ENCODE measurements around the gene TAX1BP1. TPM values are rescaled to one million over a fixed set of nuclear protein-coding genes. Genes with fewer than 3 reads are reported as not detected.

The TAX1BP1 gene
- polyA plus RNA-seq, 2 donors = 86.8 to 113 TPM

- Histone ChIP-seq H3K36me3 (ENCODE audit: control insufficient read depth in 2 of 2, insufficient read depth in 2 of 2, low read length in 1 of 2) (no peaks in the 10 kb centered on the region), H3K27ac (ENCODE audit: low read depth in 2 of 2, low read length in 1 of 2) (no peak overlapping the region), H3K4me1 (ENCODE audit: control insufficient read depth in 2 of 2, insufficient read depth in 2 of 2, low read length in 1 of 2) (no peaks in the 10 kb centered on the region), H3K27me3 (ENCODE audit: control insufficient read depth in 1 of 2, insufficient read depth in 2 of 2, low read length in 2 of 2) (no peaks in the 10 kb centered on the region), H3K4me3 (ENCODE audit: low read depth in 1 of 2, low read length in 2 of 2) (no peak overlapping the region), H3K9me3 (ENCODE audit: control insufficient read depth in 2 of 2, insufficient read depth in 1 of 2, low read depth in 1 of 2, low read length in 1 of 2) (no peaks in the 10 kb centered on the region)
- 38 to 47% methylated on average over 1 of the region's 1 CpG for WGBS, 2 donors
Observed at GRCh38 chr7:27793780-27794179, 53.8 kb downstream of the TAX1BP1 start.

- WGBS, 2 donors = 94 to 95% methylated on average over 1 of the region's 1 CpG
Observed at GRCh38 chr7:27795977-27796376, 56.0 kb downstream of the TAX1BP1 start.

GRCh38 chr7:27799212-27799611 lies 59.2 kb downstream of the TAX1BP1 start:
- no peaks in the 10 kb centered on the region for H3K4me1 ChIP-seq (ENCODE audit: control insufficient read depth in 2 of 2, insufficient read depth in 2 of 2, low read length in 1 of 2)
- no peak overlapping the region for H3K4me3 ChIP-seq (ENCODE audit: low read depth in 1 of 2, low read length in 2 of 2)
- H3K27ac ChIP-seq (ENCODE audit: low read depth in 2 of 2, low read length in 1 of 2) = no peak overlapping the region
- 96% methylated on average over 2 of the region's 2 CpGs for WGBS, 2 donors
- H3K36me3 ChIP-seq (ENCODE audit: control insufficient read depth in 2 of 2, insufficient read depth in 2 of 2, low read length in 1 of 2) = no peaks in the 10 kb centered on the region
- no peaks in the 10 kb centered on the region for H3K9me3 ChIP-seq (ENCODE audit: control insufficient read depth in 2 of 2, insufficient read depth in 1 of 2, low read depth in 1 of 2, low read length in 1 of 2)
- H3K27me3 ChIP-seq (ENCODE audit: control insufficient read depth in 1 of 2, insufficient read depth in 2 of 2, low read length in 2 of 2) = no peaks in the 10 kb centered on the region

More at GRCh38 chr7:27795977-27796376, 56.0 kb downstream of the TAX1BP1 start:
- Histone ChIP-seq H3K36me3 (ENCODE audit: control insufficient read depth in 2 of 2, insufficient read depth in 2 of 2, low read length in 1 of 2) (no peaks in the 10 kb centered on the region), H3K27ac (ENCODE audit: low read depth in 2 of 2, low read length in 1 of 2) (no peak overlapping the region), H3K4me3 (ENCODE audit: low read depth in 1 of 2, low read length in 2 of 2) (no peak overlapping the region), H3K9me3 (ENCODE audit: control insufficient read depth in 2 of 2, insufficient read depth in 1 of 2, low read depth in 1 of 2, low read length in 1 of 2) (no peaks in the 10 kb centered on the region), H3K4me1 (ENCODE audit: control insufficient read depth in 2 of 2, insufficient read depth in 2 of 2, low read length in 1 of 2) (no peaks in the 10 kb centered on the region), H3K27me3 (ENCODE audit: control insufficient read depth in 1 of 2, insufficient read depth in 2 of 2, low read length in 2 of 2) (no peaks in the 10 kb centered on the region)

- no peaks in the 10 kb centered on the region for H3K36me3 ChIP-seq (ENCODE audit: control insufficient read depth in 2 of 2, insufficient read depth in 2 of 2, low read length in 1 of 2)
- no peaks in the 10 kb centered on the region for H3K9me3 ChIP-seq (ENCODE audit: control insufficient read depth in 2 of 2, insufficient read depth in 1 of 2, low read depth in 1 of 2, low read length in 1 of 2)
- 91 to 93% methylated on average over 2 of the region's 2 CpGs for WGBS, 2 donors
- H3K4me3 ChIP-seq (ENCODE audit: low read depth in 1 of 2, low read length in 2 of 2) = no peak overlapping the region
- H3K27me3 ChIP-seq (ENCODE audit: control insufficient read depth in 1 of 2, insufficient read depth in 2 of 2, low read length in 2 of 2) = no peaks in the 10 kb centered on the region
- no peaks in the 10 kb centered on the region for H3K4me1 ChIP-seq (ENCODE audit: control insufficient read depth in 2 of 2, insufficient read depth in 2 of 2, low read length in 1 of 2)
- H3K27ac ChIP-seq (ENCODE audit: low read depth in 2 of 2, low read length in 1 of 2) = no peak overlapping the region
Observed at GRCh38 chr7:27802999-27803398, 63.0 kb downstream of the TAX1BP1 start.

GRCh38 chr7:27804139-27804538 lies 64.2 kb downstream of the TAX1BP1 start:
- Histone ChIP-seq H3K27me3 (ENCODE audit: control insufficient read depth in 1 of 2, insufficient read depth in 2 of 2, low read length in 2 of 2) (no peaks in the 10 kb centered on the region), H3K36me3 (ENCODE audit: control insufficient read depth in 2 of 2, insufficient read depth in 2 of 2, low read length in 1 of 2) (no peaks in the 10 kb centered on the region), H3K27ac (ENCODE audit: low read depth in 2 of 2, low read length in 1 of 2) (no peak overlapping the region), H3K9me3 (ENCODE audit: control insufficient read depth in 2 of 2, insufficient read depth in 1 of 2, low read depth in 1 of 2, low read length in 1 of 2) (no peaks in the 10 kb centered on the region), H3K4me3 (ENCODE audit: low read depth in 1 of 2, low read length in 2 of 2) (no peak overlapping the region), H3K4me1 (ENCODE audit: control insufficient read depth in 2 of 2, insufficient read depth in 2 of 2, low read length in 1 of 2) (no peaks in the 10 kb centered on the region)
- WGBS, 2 donors = 83 to 85% methylated on average over 3 of the region's 3 CpGs

GRCh38 chr7:27808626-27809025 lies 68.7 kb downstream of the TAX1BP1 start:
- WGBS, 2 donors = 84% methylated on average over 2 of the region's 2 CpGs
- H3K27me3 ChIP-seq (ENCODE audit: control insufficient read depth in 1 of 2, insufficient read depth in 2 of 2, low read length in 2 of 2) = no peaks in the 10 kb centered on the region
- no peaks in the 10 kb centered on the region for H3K9me3 ChIP-seq (ENCODE audit: control insufficient read depth in 2 of 2, insufficient read depth in 1 of 2, low read depth in 1 of 2, low read length in 1 of 2)
- no peaks in the 10 kb centered on the region for H3K36me3 ChIP-seq (ENCODE audit: control insufficient read depth in 2 of 2, insufficient read depth in 2 of 2, low read length in 1 of 2)
- H3K4me1 ChIP-seq (ENCODE audit: control insufficient read depth in 2 of 2, insufficient read depth in 2 of 2, low read length in 1 of 2) = no peaks in the 10 kb centered on the region
- H3K4me3 ChIP-seq (ENCODE audit: low read depth in 1 of 2, low read length in 2 of 2) = no peak overlapping the region
- H3K27ac ChIP-seq (ENCODE audit: low read depth in 2 of 2, low read length in 1 of 2) = no peak overlapping the region

- Histone ChIP-seq H3K4me1 (ENCODE audit: control insufficient read depth in 2 of 2, insufficient read depth in 2 of 2, low read length in 1 of 2) (no peaks in the 10 kb centered on the region), H3K27me3 (ENCODE audit: control insufficient read depth in 1 of 2, insufficient read depth in 2 of 2, low read length in 2 of 2) (no peaks in the 10 kb centered on the region), H3K36me3 (ENCODE audit: control insufficient read depth in 2 of 2, insufficient read depth in 2 of 2, low read length in 1 of 2) (no peaks in the 10 kb centered on the region), H3K4me3 (ENCODE audit: low read depth in 1 of 2, low read length in 2 of 2) (no peak overlapping the region), H3K9me3 (ENCODE audit: control insufficient read depth in 2 of 2, insufficient read depth in 1 of 2, low read depth in 1 of 2, low read length in 1 of 2) (no peaks in the 10 kb centered on the region), H3K27ac (ENCODE audit: low read depth in 2 of 2, low read length in 1 of 2) (no peak overlapping the region)
- WGBS, 2 donors = 85 to 88% methylated on average over 4 of the region's 4 CpGs
Observed at GRCh38 chr7:27810186-27810585, 70.2 kb downstream of the TAX1BP1 start.

GRCh38 chr7:27812706-27813105 lies 72.7 kb downstream of the TAX1BP1 start:
- Histone ChIP-seq H3K36me3 (ENCODE audit: control insufficient read depth in 2 of 2, insufficient read depth in 2 of 2, low read length in 1 of 2) (no peaks in the 10 kb centered on the region), H3K4me3 (ENCODE audit: low read depth in 1 of 2, low read length in 2 of 2) (no peak overlapping the region), H3K9me3 (ENCODE audit: control insufficient read depth in 2 of 2, insufficient read depth in 1 of 2, low read depth in 1 of 2, low read length in 1 of 2) (no peaks in the 10 kb centered on the region), H3K27ac (ENCODE audit: low read depth in 2 of 2, low read length in 1 of 2) (no peak overlapping the region), H3K27me3 (ENCODE audit: control insufficient read depth in 1 of 2, insufficient read depth in 2 of 2, low read length in 2 of 2) (no peaks in the 10 kb centered on the region), H3K4me1 (ENCODE audit: control insufficient read depth in 2 of 2, insufficient read depth in 2 of 2, low read length in 1 of 2) (no peaks in the 10 kb centered on the region)
- 97 to 98% methylated on average over 2 of the region's 2 CpGs for WGBS, 2 donors

- no peak overlapping the region for H3K4me3 ChIP-seq (ENCODE audit: low read depth in 1 of 2, low read length in 2 of 2)
- no peak overlapping the region for H3K27ac ChIP-seq (ENCODE audit: low read depth in 2 of 2, low read length in 1 of 2)
- H3K27me3 ChIP-seq (ENCODE audit: control insufficient read depth in 1 of 2, insufficient read depth in 2 of 2, low read length in 2 of 2) = no peaks in the 10 kb centered on the region
- H3K4me1 ChIP-seq (ENCODE audit: control insufficient read depth in 2 of 2, insufficient read depth in 2 of 2, low read length in 1 of 2) = no peaks in the 10 kb centered on the region
- no peaks in the 10 kb centered on the region for H3K9me3 ChIP-seq (ENCODE audit: control insufficient read depth in 2 of 2, insufficient read depth in 1 of 2, low read depth in 1 of 2, low read length in 1 of 2)
- WGBS, 2 donors = 81 to 84% methylated on average over 2 of the region's 2 CpGs
- H3K36me3 ChIP-seq (ENCODE audit: control insufficient read depth in 2 of 2, insufficient read depth in 2 of 2, low read length in 1 of 2) = peaks cover 2% of the 10 kb centered on the region in 2 donors
Observed at GRCh38 chr7:27822245-27822644, 82.3 kb downstream of the TAX1BP1 start.

GRCh38 chr7:27825891-27826290 lies 85.9 kb downstream of the TAX1BP1 start:
- WGBS, 2 donors = 91 to 92% methylated on average over 2 of the region's 2 CpGs
- H3K9me3 ChIP-seq (ENCODE audit: control insufficient read depth in 2 of 2, insufficient read depth in 1 of 2, low read depth in 1 of 2, low read length in 1 of 2) = no peaks in the 10 kb centered on the region
- no peaks in the 10 kb centered on the region for H3K36me3 ChIP-seq (ENCODE audit: control insufficient read depth in 2 of 2, insufficient read depth in 2 of 2, low read length in 1 of 2)
- no peak overlapping the region for H3K4me3 ChIP-seq (ENCODE audit: low read depth in 1 of 2, low read length in 2 of 2)
- no peak overlapping the region for H3K27ac ChIP-seq (ENCODE audit: low read depth in 2 of 2, low read length in 1 of 2)
- H3K4me1 ChIP-seq (ENCODE audit: control insufficient read depth in 2 of 2, insufficient read depth in 2 of 2, low read length in 1 of 2) = no peaks in the 10 kb centered on the region
- no peaks in the 10 kb centered on the region for H3K27me3 ChIP-seq (ENCODE audit: control insufficient read depth in 1 of 2, insufficient read depth in 2 of 2, low read length in 2 of 2)
